GM21526 (cell line): ENCODE measurements around the gene RAD51AP1.
"Not testable (repeated sequence)": the region's sequence is repeated elsewhere in the genome, so short reads cannot be mapped to it uniquely, and the experiment has no call there.

Source experiments
- ATAC-seq: cut with Tn5 transposase; IDR thresholded peaks from one replicate; pipeline ENCODE4 v1.9.1; 2021; ENCODE audit warnings: moderate library complexity; ENCODE audit not compliant: unreplicated experiment, low FRiP score

RAD51AP1 gene, protein sequence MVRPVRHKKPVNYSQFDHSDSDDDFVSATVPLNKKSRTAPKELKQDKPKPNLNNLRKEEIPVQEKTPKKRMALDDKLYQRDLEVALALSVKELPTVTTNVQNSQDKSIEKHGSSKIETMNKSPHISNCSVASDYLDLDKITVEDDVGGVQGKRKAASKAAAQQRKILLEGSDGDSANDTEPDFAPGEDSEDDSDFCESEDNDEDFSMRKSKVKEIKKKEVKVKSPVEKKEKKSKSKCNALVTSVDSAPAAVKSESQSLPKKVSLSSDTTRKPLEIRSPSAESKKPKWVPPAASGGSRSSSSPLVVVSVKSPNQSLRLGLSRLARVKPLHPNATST

DNA sequence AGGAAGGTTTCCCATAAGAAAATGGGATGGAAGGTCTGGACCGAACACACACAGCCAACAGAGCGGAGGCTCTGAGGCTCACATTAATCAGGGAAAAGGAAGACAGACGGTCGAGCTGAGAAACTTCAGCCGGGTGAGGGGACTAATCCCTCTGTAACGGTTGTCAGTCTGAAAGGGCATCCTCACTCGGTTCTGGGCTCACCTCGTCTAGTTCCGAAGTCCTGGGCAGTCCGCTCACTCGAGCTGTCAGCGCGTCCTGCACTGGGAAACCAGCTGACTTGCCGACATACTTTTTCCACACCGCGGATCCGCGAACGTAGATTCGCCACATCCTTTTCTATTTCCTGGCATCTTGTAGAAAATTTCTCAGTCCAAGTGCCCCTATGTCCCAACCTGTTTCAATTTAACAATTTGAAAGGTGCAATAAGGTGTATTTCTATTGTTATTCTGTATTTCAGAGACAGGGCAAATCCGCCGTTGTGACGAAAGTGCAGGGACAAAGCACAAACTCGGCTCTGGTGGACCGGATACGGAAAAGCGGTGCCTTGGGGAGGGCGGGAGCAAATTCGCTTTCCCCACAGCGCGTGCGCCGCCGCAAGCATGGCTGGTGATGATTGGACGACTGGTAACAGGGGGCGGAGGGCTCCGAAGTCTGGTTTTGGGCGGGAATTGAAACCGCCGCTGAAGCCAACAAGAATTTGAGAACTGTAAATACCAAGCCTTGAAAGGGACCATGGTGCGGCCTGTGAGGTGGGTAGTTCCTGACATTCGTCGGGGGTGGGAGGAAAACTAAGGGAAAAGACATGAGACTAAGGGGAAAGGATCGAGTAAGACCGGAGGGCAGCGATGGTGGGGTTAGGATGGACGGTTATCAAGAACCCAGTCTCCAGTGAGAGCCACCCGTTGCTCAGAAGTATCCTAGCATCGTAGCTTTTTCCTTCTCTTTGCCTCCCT is at the start of gene RAD51AP1:
Gene RAD51AP1, plus strand, starts transcription at position 684 of the 954 bp plus-strand sequence. Its CDS starts 50 bp downstream, at position 734.
- peak; percentile 74 for ATAC-seq

DNA sequence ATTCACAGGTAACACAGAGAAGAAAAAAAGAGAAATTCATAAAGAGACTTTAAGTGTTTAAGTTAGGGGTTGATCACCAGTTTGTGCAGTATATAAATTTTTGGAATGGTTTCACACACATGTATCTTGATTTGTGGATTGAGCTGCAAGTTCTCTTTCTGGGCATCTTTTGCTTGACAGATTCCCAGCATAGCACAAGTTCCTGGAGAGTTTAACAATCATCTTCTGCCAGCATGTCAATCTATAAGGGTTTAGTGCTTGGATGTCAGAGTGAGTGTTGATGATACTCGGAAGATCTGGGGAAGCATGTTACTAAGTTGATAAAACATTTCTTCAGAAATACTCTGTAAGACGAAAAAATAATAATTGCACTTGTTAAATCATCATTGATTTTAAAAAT is 49.1 kb upstream of the RAD51AP1 start:
- no peak for ATAC-seq

DNA sequence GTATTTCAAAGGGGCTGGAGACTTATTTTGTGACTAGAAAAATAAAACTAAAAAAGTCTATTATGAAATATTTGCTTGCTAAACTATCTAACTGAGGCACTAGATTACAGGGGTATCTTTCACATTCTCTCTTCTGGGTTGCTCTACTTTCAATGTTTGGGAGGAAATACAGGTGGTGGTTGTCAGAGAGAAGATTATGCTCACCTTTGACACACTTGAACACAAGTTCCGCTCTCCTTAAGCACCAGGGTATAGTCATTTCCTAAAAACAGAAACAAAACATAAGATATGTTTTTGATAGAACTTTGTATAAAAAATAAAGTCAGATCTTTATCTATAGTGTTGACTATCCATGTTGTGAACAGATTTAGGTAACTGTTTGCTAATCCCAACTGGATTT is 47.7 kb upstream of the RAD51AP1 start:
- no peak for ATAC-seq

DNA sequence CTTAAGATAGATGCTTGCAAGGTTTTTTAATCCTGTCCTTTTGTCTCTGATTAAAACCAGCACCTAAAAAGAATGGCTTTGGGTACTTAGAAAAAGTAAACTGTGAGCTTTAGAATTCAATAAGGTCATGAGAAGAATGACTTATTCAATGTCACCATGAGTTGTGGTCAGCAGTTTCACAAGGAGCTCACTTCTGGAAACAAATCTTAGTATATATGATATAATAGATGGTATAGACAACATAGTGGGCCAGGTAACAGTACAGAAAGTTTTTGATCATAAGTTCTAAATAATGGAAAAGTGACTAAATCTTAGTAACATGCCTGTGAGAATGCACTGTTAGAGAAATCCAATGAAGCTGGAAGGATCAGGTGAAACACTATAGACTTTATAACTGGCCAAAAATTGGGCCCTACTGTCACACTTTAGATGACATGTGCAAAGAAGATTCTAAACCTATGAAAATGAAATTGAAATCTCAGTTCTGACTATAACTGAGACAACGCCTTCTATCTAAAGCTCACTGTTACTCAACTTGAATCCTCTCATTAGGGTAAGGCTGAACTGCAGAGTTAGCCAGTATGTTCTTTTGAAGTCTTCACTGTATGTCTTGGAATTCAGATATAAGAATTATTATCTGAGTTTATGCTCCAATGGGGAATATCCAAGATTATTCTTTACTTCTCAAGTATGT is 42.4 kb upstream of the RAD51AP1 start:
- peak; percentile 83 for ATAC-seq

DNA sequence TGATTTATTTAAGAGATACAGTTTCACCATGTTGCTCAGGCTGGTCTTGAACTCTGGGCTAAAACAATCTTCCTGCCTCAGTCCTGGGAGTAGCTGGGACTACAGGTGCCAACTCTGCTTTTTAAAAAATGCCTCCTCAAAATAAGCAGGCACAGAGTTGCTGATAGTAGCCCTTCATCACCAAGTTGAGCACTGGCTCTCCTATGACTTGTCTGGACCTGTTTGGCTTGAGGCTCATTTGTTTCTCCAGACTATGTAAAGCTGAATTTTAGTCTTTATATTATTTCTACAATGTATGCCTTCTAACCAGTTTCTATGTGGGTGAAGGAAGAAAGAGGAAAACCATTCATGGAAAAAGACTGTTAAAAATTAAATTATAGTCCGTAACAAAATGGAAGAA is 39.5 kb upstream of the RAD51AP1 start:
- no peak for ATAC-seq

DNA sequence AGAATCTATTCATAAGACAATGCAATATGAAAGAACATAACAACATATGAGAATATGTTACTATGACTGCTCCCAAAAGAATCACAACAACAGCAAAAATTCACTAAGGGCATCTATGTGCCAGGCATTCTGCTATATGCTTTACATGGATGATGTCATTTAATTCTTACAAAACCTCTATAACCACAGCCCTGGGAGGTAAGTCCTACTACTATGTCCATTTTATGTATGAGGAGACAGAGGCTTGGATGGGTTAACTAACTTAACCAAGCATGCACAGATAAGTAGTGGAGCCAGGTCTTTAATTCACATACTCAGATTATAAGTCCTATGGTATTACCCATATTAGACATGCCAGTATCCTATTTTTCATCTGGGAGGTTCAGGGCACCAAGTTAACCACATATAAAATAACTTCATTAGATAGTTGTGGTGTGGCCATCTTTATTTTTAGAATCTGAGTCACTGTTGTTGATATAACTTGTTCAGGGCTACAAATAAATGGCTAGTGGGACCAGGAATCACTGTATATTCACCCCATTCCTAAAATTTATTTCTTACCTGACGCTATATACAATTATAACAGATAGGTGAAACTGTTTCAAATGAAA is 33.2 kb upstream of the RAD51AP1 start:
- no peak for ATAC-seq

DNA sequence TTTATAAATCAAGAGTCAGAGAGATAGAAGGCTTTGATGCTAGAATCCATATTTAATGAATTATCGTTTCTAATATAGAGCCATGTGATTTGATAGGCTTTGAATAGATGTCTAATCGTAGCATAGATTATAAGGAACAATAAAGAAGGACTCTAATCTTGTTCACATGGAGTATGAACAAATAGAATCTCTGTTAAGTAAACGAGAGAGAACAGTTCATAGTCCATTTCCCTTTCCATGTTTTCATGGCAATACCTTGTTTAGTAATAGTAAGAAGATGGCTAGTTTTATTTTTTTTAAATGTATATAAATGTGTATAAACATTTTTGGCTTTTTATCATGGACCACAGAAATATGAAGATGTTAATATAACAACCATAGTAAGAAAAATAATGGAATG is 32.3 kb upstream of the RAD51AP1 start:
- ATAC-seq = no peak

DNA sequence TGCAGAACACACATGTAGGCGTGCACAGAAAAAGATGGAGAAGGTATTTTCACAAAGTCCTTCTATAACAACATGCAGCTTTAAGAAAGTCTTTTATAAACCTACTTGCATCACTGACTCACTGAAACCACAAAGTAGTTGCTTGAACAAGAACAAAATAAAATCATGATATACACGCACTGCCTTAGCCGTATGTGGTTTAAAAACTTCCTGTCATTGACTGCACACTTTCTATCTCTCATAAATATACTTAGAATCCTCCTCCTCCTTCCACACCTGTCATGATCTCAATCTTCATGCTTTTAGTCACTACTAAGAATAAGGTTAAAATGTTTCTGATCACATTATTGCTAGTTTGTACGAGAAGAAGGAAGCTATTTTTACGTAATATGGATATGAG is 31.8 kb upstream of the RAD51AP1 start:
- peak; percentile 87 for ATAC-seq

DNA sequence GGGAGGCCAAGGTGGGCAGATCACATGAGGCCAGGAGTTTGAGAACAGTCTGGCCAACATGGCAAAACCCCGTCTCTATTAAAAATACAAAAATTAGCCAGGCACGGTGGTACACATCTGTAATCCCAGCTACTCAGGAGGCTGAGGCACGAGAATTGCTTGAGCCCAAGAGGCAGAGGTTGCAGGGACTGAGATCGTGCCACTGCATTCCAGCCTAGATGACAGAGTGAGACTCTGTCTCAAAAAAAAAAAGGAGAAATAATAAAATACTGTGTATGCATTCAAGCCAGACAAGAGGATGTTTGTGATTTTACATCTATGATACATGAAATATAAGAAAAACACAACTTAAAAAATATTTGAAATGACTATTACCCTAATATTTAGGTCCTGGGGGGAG is 30.2 kb upstream of the RAD51AP1 start:
- not testable (repeated sequence) for ATAC-seq

DNA sequence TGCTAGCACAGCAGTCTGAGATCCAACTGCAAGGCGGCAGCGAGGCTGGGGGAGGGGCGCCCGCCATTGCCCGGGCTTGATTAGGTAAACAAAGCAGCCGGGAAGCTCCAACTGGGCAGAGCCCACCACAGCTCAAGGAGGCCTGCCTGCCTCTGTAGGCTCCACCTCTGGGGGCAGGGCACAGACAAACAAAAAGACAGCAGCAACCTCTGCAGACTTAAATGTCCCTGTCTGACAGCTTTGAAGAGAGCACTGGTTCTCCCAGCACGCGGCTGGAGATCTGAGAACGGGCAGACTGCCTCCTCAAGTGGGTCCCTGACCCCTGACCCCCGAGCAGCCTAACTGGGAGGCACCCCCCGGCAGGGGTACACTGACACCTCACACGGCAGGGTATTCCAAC is 29.4 kb upstream of the RAD51AP1 start:
- not testable (repeated sequence) for ATAC-seq

DNA sequence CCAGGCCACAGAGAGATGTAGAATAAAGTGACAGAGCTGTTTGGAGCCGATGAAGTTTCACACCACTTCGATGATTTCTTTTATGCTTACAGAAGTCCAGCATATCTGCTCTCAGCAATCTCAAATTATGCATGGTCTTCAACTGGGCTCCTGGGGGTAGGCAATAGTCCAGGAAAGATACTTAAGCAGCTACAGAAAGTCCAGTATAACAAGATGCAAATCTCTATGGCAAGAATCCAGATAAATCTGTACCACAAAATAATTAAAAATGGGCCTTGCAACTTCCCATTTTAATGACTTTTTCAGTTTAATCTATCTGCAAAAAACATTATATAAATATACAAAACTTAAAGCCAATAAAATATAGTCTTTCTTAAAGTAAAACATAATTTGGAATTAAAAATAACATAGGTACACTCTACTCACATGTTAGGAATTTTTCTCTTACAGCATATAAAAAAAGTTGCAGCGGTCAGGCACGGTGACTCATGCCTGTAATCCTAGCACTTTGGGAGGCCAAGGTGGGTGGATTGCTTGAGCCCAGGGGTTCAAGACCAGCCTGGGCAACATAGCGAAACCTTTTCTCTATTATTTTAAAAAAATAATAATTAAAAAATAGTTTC is 20.5 kb upstream of the RAD51AP1 start:
- no peak for ATAC-seq

DNA sequence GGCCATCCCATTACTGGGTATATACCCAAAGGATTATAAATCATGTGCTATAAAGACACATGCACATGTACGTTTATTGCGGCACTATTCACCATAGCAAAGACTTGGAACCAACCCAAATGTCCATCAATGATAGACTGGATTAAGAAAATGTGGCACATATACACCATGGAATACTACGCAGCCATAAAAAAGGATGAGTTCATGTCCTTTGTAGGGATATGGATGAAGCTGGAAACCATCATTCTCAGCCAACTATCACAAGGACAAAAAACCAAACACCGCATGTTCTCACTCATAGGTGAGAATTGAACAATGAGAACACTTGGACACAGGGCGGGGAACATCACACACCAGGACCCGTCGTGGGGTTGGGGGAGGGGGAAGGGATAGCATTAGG is 15.2 kb upstream of the RAD51AP1 start:
- ATAC-seq = not testable (repeated sequence)

DNA sequence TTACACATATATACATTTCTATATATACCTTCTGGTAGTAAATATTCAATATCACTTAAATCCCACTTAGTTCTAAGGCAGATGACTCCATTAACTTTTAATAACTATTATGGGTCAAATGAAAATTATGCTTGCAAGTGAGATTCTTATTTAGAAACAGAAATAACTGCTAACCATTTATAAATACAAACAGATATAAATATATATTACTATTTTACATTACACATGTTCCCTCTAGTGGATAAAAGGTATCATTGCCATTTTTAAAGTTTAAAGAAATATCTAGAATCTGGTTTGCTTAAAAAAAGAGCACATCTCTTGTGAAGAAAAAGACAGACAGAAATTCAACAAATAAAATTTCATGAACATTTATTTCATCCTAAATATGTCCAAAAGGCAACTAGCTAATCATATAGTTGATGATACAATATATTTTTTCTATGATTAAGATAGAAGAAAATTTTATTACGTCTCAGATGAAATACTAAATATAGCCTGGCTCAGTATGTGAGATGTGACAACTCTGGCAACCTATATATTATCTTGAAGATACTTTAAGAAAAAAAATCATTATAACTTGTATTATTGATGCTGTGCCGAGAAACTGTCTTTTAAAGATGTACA is 11.7 kb upstream of the RAD51AP1 start:
- ATAC-seq = no peak

DNA sequence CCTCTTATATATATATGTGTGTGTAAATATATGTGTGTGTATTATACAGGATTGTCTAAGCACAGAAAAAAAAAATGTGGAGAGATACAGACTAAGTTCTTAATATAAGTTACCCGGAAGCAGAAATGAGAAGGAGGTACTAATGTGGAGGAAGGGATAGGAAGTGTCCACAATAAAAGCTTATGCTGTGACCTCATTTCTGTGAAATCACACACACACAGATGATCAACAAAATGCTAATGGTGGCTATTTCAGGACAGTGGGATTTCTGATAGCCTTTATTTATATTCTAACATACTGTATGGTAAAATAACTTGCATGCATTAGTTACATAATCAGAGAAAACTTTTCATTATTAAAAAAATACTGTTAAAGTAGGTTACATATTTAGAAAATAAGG is 8.5 kb upstream of the RAD51AP1 start:
- ATAC-seq = no peak

DNA sequence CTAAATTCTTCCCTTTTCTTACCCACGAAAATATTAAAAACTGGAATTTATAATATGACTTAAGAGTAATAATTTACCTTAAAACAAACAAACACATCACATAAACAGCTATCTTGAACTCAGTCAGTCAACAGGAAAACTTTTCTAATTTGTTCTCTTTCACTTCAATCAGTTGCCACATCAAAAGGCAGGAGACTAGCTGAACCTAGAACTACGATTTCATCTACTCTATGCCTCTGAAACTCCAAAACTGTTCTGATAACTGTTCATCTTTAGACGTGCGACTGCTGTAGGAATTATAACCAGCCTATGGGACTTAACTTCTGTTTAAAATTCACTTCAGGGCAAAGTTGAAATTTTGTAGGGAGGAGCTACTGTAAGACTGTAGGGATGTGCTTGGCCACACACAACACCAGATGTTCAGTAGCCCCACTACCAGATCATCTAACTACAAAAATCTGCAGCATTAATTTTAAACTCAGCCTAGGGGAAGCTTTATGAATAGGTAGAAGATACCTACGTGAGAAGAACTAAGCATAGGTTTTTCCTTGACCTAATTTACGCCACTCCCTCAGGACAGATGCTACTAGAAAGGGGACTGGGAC is 7.6 kb upstream of the RAD51AP1 start:
- ATAC-seq = no peak

DNA sequence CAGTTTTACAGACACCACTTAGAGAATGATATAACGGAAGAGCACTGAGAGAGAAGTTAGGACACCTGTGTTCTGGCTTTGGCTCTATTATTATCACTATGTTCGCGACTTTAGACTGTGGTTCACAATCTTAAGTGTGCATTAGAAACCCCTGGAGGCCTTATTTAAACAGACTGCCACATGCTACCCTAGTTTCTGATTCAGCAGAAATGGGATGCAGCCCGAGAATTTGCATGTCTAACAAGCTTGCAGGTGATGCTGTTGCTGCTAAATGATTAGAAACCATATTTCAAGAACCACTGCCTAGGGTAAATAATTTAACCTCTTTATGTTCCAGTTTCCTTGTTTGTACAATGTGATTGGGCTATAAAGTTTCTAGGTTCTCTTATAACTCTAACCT is 3.6 kb upstream of the RAD51AP1 start:
- ATAC-seq = no peak

DNA sequence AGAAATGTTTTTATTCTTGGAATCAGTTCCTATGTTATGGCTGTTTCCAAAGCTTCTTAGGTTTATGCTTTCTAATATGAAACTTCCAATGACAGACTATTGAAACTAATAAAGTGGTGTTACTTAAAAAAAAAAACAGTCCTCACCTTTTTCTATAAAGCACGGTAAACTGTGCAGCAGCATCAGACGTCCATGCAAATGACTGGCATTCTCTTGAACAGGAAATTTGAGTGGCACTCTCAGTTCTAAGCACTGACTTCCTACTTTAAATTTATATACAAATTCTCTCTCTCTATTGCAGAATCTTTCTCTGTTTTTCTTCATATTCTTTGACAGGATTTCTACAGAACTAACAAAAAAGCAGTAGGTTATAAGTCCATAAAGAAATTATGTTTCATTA is 2.8 kb upstream of the RAD51AP1 start:
- no peak for ATAC-seq

DNA sequence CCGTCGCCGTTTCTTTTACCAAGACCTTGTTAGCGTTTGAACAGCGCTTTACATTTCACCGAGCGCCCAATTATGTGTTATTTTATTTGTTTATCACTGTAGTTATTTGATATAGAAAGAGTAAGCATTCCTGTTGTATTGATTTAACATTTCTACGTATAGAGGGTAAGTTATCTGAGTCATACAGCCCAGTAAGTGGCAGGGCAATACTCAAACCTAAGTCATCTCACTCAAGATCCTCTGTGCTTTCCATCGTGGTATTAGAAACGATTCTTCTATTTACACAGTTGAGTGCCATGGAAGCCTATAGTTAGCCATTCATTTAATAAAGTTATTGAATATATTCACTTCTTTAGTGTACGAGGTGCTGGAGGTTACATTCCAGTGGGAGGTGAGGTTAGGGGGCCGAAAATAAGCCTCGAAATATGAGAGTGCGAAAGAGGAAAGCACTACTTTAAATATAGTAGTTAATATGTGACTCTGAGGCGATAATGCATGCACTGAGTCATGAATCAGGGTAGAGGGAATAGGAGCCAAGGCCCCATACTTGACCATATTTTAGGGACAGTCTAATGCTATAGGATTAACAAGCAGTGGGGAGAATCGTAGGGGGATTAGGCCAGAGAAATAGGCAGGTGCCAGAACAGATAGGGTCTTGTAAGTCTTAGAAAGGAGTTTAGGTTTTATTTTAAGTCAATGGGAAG is 629 bp downstream of the RAD51AP1 start:
- ATAC-seq = no peak

DNA sequence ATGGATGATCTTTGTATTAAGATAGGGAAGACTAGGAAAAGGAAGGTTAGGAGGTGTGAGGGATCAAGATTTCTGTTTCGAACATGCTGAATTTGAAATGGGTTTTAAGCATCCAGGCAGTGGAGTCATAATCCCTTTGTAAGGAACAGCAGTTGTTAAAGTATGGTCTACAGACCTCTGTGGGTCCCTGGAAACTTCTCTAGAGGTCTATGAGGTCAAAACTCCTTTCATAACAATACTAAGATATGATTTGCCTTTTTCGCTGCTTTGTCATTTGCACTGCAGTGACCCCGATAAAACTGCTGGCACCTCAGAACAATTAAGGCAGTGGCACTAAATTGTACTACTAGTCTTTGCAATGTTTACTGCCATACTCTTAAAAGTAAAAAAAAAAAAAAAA is 1.5 kb downstream of the RAD51AP1 start:
- no peak for ATAC-seq
